ENCODE measurements around the gene LRMDA. TPM values are rescaled to one million over a fixed set of nuclear protein-coding genes. Genes with fewer than 3 reads are reported as not detected.
"Not testable (repeated sequence)": the region's sequence is repeated elsewhere in the genome, so short reads cannot be mapped to it uniquely, and the experiment has no call there.

Gene LRMDA
- total RNA-seq, 1 donor from 2014 or later = 0.19 TPM

DNA sequence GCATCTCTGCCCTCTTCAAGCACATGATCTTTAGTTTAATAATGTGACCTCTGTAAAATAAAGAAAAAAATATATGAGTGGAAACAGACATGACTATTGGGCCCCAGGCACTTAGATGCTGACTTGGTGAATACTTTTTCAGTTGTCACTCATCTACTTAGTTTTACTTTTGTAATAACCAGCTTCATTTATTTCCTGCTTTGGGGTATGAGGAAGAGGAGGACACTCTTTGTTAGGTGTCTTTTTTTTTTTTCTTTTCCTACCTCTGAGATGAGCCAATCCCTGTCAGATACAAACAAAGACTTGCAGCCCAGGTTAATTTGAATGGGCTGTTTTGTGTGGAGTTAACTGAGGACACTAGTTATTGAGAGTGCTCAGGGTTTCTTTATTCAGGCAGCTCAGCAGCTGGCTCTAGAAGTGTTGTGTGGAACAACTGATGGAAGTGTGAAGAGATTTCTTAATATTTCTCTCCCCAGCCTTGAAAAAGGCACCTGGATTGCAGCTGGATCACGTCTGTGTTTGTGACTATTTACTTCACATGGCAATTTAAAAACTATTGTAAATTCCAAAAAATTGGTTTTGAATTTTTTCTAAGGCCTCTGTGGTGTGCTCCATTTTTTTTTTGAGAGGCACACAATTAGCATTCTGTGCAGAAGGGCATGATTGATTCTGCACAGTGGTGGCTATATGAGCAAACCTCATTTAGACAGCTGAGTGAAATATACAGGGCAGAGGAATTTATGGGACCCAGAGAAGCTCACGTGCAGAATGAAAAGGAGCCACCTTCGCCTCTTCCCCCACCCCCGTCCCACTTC, 333.8 kb downstream of the LRMDA start:
- TF ChIP-seq, protein P1, sequence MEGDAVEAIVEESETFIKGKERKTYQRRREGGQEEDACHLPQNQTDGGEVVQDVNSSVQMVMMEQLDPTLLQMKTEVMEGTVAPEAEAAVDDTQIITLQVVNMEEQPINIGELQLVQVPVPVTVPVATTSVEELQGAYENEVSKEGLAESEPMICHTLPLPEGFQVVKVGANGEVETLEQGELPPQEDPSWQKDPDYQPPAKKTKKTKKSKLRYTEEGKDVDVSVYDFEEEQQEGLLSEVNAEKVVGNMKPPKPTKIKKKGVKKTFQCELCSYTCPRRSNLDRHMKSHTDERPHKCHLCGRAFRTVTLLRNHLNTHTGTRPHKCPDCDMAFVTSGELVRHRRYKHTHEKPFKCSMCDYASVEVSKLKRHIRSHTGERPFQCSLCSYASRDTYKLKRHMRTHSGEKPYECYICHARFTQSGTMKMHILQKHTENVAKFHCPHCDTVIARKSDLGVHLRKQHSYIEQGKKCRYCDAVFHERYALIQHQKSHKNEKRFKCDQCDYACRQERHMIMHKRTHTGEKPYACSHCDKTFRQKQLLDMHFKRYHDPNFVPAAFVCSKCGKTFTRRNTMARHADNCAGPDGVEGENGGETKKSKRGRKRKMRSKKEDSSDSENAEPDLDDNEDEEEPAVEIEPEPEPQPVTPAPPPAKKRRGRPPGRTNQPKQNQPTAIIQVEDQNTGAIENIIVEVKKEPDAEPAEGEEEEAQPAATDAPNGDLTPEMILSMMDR (IDR thresholded peaks at IDR 0.05) = no peak
- Mint-ChIP-seq H3K27me3 (ENCODE audit: unreplicated experiment) (peaks cover 9% of the 10 kb centered on the region), H3K4me1 (ENCODE audit: unreplicated experiment) (peaks cover 11% of the 10 kb centered on the region), H3K9me3 (ENCODE audit: unreplicated experiment) (no peaks in the 10 kb centered on the region), H3K4me3 (ENCODE audit: unreplicated experiment) (no peak overlapping the region), H3K27ac (ENCODE audit: unreplicated experiment) (no peak overlapping the region), H3K36me3 (ENCODE audit: unreplicated experiment) (no peaks in the 10 kb centered on the region)
- no peak for DNase-seq (ENCODE audit: extremely low spot score, unreplicated experiment)

DNA sequence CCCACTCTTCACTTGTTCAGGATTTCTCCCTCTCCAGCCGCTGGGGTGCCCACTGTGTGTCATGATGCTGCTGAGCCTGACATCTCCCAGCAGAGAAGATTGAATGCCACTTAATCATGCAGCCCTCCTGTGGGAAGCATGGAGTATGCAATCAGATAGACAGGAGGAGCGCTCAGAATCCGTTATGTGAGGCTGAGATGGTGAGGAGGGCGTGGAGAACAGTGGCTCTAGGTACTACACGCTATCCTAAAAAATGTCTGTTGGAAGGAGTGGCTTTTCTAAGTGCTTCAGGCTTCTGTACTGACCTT, 334.3 kb downstream of the LRMDA start:
- Mint-ChIP-seq H3K27me3 (ENCODE audit: unreplicated experiment) (peaks cover 4% of the 10 kb centered on the region), H3K4me3 (ENCODE audit: unreplicated experiment) (no peak overlapping the region), H3K36me3 (ENCODE audit: unreplicated experiment) (no peaks in the 10 kb centered on the region), H3K27ac (ENCODE audit: unreplicated experiment) (no peak overlapping the region), H3K4me1 (ENCODE audit: unreplicated experiment) (peaks cover 11% of the 10 kb centered on the region), H3K9me3 (ENCODE audit: unreplicated experiment) (no peaks in the 10 kb centered on the region)
- TF ChIP-seq, protein P1 (IDR thresholded peaks at IDR 0.05) = no peak
- DNase-seq (ENCODE audit: extremely low spot score, unreplicated experiment) = no peak

DNA sequence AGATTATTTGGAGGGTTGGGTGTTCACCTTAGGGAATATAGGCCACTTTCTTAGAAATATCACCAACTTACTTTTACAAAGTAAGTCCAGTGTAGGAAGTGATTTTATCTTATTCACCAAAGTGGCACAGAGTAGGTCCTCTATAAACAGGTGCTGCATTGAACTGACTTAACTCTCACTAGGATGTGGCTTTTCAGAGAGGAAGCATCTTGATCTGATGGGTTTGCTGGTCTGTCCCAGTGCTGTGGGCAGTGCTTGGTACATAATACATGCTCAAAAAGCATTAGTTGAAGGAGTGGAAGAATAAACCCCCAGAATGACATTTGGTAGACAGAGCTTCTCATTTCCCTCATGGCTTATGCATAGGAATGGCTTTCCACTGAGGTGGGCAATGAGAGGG, 334.7 kb downstream of the LRMDA start:
- no peak for DNase-seq (ENCODE audit: extremely low spot score, unreplicated experiment)
- Mint-ChIP-seq H3K36me3 (ENCODE audit: unreplicated experiment) (no peaks in the 10 kb centered on the region), H3K4me3 (ENCODE audit: unreplicated experiment) (no peak overlapping the region), H3K9me3 (ENCODE audit: unreplicated experiment) (no peaks in the 10 kb centered on the region), H3K4me1 (ENCODE audit: unreplicated experiment) (peaks cover 11% of the 10 kb centered on the region), H3K27ac (ENCODE audit: unreplicated experiment) (no peak overlapping the region), H3K27me3 (ENCODE audit: unreplicated experiment) (peaks cover 4% of the 10 kb centered on the region)
- TF ChIP-seq, protein P1 (IDR thresholded peaks at IDR 0.05) = no peak

DNA sequence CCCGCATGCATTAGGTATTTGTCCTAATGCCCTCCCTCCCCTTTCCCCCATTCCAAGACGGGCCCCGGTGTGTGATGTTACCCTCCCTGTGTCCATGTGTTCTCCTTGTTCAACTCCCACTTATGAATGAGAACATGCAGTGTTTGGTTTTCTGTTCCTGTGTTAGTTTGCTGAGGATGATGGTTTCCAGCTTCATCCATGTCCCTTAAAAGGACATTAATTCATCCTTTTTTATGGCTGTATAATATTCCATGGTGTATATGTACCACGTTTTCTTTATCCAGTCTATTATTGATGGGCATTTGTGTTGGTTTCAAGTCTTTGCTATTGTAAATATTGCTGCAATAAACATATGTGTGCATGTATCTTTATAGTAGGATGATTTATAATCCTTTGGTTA, 335.3 kb downstream of the LRMDA start:
- not testable (repeated sequence) for H3K36me3 Mint-ChIP-seq (ENCODE audit: unreplicated experiment); H3K9me3 Mint-ChIP-seq (ENCODE audit: unreplicated experiment); H3K27ac Mint-ChIP-seq (ENCODE audit: unreplicated experiment); DNase-seq (ENCODE audit: extremely low spot score, unreplicated experiment); H3K27me3 Mint-ChIP-seq (ENCODE audit: unreplicated experiment); H3K4me3 Mint-ChIP-seq (ENCODE audit: unreplicated experiment)
- H3K4me1 Mint-ChIP-seq (ENCODE audit: unreplicated experiment) = peaks cover 11% of the 10 kb centered on the region

DNA sequence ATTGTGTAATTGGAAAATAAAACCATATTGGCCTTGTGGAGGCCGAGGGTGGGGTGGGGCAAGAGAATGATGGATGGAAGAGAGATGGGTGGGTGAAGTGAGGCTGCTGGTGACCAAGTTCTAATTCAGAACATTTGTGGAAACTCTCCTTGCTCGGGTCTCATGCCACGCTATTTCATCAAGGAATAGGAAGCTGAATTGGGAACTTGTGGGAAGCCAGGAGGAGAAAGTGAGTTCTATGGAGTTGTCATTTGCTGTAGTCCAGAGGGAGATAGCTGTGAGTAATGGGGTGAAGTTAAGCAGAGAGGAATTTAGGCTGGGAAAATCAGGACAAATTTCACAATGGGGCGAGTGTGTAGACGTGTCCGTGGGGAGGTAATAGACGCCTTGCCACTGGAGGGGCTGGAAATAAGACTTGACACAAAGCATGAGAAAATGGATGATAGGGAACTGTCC, 339.2 kb downstream of the LRMDA start:
- no peak for DNase-seq (ENCODE audit: extremely low spot score, unreplicated experiment)
- Mint-ChIP-seq H3K27me3 (ENCODE audit: unreplicated experiment) (peaks cover 4% of the 10 kb centered on the region), H3K27ac (ENCODE audit: unreplicated experiment) (no peak overlapping the region)

More for the DNA sequence above, 339.2 kb downstream of the LRMDA start:
- H3K4me1 Mint-ChIP-seq (ENCODE audit: unreplicated experiment) = peaks cover 11% of the 10 kb centered on the region
- H3K9me3 Mint-ChIP-seq (ENCODE audit: unreplicated experiment) = no peaks in the 10 kb centered on the region
- no peaks in the 10 kb centered on the region for H3K36me3 Mint-ChIP-seq (ENCODE audit: unreplicated experiment)
- no peak overlapping the region for H3K4me3 Mint-ChIP-seq (ENCODE audit: unreplicated experiment)
- TF ChIP-seq, protein P1 (IDR thresholded peaks at IDR 0.05) = no peak
